HTERT RPE-1 (cell line): ENCODE data around the gene TOP3B.

Experiments used
- in situ Hi-C: fragments of 300-500 bp; cut with MboI; formaldehyde crosslinking; loops from 4 replicates; pipeline ENCODE4 v1.14.3; 2020; ENCODE audit warnings: low sequenced_read_pairs

TOP3B gene

GRCh38 chr22:21980547-21980946 is 2.0 kb downstream of the TOP3B start:
- in situ Hi-C loops: no loop called here

- in situ Hi-C loops: no loop called here
Measured at GRCh38 chr22:21978564-21979386, 3.8 kb downstream of the TOP3B start.

GRCh38 chr22:21977814-21978213 is 4.8 kb downstream of the TOP3B start:
- in situ Hi-C loops: no loop called here

- in situ Hi-C loops: no loop called here
Measured at GRCh38 chr22:21975854-21976345, 6.7 kb downstream of the TOP3B start.

- in situ Hi-C loops: no loop called here
Measured at GRCh38 chr22:21975273-21975672, 7.3 kb downstream of the TOP3B start.

- in situ Hi-C loops: no loop called here
Measured at GRCh38 chr22:21974058-21974649, 8.4 kb downstream of the TOP3B start.

GRCh38 chr22:21972806-21973205 is 9.8 kb downstream of the TOP3B start:
- in situ Hi-C loops: no loop called here

GRCh38 chr22:21972293-21972779 is 10.3 kb downstream of the TOP3B start:
- in situ Hi-C loops: no loop called here

- in situ Hi-C loops: no loop called here
Measured at GRCh38 chr22:21971858-21972275, 10.7 kb downstream of the TOP3B start.

- in situ Hi-C loops: no loop called here
Measured at GRCh38 chr22:21970800-21971617, 11.6 kb downstream of the TOP3B start.

GRCh38 chr22:21970037-21970799 is 12.4 kb downstream of the TOP3B start:
- in situ Hi-C loops: no loop called here

GRCh38 chr22:21968452-21969129 is 14.0 kb downstream of the TOP3B start:
- in situ Hi-C loops: no loop called here

- in situ Hi-C loops: no loop called here
Measured at GRCh38 chr22:21967693-21968271, 14.8 kb downstream of the TOP3B start.

- in situ Hi-C loops: no loop called here
Measured at GRCh38 chr22:21966643-21967516, 15.7 kb downstream of the TOP3B start.

GRCh38 chr22:21965762-21966288 is 16.8 kb downstream of the TOP3B start:
- in situ Hi-C loops: no loop called here

- in situ Hi-C loops: no loop called here
Measured at GRCh38 chr22:21964918-21965484, 17.6 kb downstream of the TOP3B start.

- in situ Hi-C loops: no loop called here
Measured at GRCh38 chr22:21964234-21964633, 18.4 kb downstream of the TOP3B start.

- in situ Hi-C loops: no loop called here
Measured at GRCh38 chr22:21963790-21964211, 18.8 kb downstream of the TOP3B start.
